Adipocyte (in vitro differentiated cells): Measurements from ENCODE around the gene CADPS.

Experiments
- DNase-seq: peaks from one replicate; pipeline ENCODE4 v3.0.0-alpha.2; 2015; ENCODE audit warnings: low read depth
- H3K27me3 ChIP-seq: replicated peaks from 2 replicates; pipeline ENCODE4 v1.7.0; 2013; ENCODE audit warnings: mild to moderate bottlenecking, low read length, moderate library complexity; ENCODE audit not compliant: control insufficient read depth, insufficient read depth
- H3K36me3 ChIP-seq: 2 replicates; pipeline ENCODE4 v1.7.0; 2013; ENCODE audit warnings: low read length, mild to moderate bottlenecking, moderate library complexity; ENCODE audit not compliant: control insufficient read depth, insufficient read depth, severe bottlenecking
- H3K4me1 ChIP-seq: 2 replicates; pipeline ENCODE4 v1.7.0; 2013; ENCODE audit warnings: mild to moderate bottlenecking, low read length, moderate library complexity; ENCODE audit not compliant: control insufficient read depth, insufficient read depth
- H3K4me3 ChIP-seq: 2 replicates; pipeline ENCODE4 v1.7.0; 2013; ENCODE audit warnings: mild to moderate bottlenecking, low read length, moderate library complexity
- H3K9ac ChIP-seq: 2 replicates; pipeline ENCODE4 v1.7.0; 2013; ENCODE audit warnings: mild to moderate bottlenecking, low read length, moderate library complexity
- H3K9me3 ChIP-seq: 2 replicates; pipeline ENCODE4 v1.7.0; 2013; ENCODE audit warnings: mild to moderate bottlenecking, low read length, moderate library complexity; ENCODE audit not compliant: control insufficient read depth

Gene CADPS

DNA sequence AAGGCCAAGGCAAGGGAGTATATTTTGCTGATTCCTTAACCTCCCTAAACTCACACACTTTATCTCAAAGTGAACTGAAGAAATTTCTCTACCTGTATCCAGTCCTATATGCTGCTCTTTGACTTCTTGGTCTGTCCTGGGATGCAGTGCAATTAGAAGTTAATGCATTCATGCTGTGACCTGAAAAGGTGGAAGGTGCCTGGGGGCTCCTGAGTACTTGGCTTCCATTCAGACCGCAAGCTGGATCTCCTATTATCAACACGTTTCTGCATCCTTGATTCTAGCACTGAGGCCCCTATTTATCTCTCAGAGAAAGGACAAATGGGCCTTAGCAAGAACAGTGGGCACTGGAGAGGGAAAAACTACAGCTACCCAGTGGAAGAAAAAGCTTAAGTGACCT lies 17.7 kb upstream of the CADPS start:
- DNase-seq: no peak
- H3K4me3 ChIP-seq: no peak overlapping the region
- H3K4me1 ChIP-seq: no peaks in the 10 kb centered on the region
- no peak overlapping the region for H3K9ac ChIP-seq
- H3K27me3 ChIP-seq: peaks cover 5% of the 10 kb centered on the region
- H3K9me3 ChIP-seq: no peaks in the 10 kb centered on the region
- H3K36me3 ChIP-seq: no peaks in the 10 kb centered on the region

- Histone ChIP-seq H3K9ac (no peak overlapping the region), H3K27me3 (peaks cover 5% of the 10 kb centered on the region), H3K4me1 (no peaks in the 10 kb centered on the region), H3K9me3 (no peaks in the 10 kb centered on the region), H3K4me3 (no peak overlapping the region), H3K36me3 (no peaks in the 10 kb centered on the region)
- no peak for DNase-seq
These were observed 16.8 kb upstream of the CADPS start for GRCh38 chr3:62892045-62892444.

- no peak overlapping the region for H3K4me3 ChIP-seq
- no peaks in the 10 kb centered on the region for H3K27me3 ChIP-seq
- no peaks in the 10 kb centered on the region for H3K9me3 ChIP-seq
- DNase-seq: no peak
- no peaks in the 10 kb centered on the region for H3K36me3 ChIP-seq
- H3K4me1 ChIP-seq: no peaks in the 10 kb centered on the region
- no peak overlapping the region for H3K9ac ChIP-seq
These were observed 13.6 kb upstream of the CADPS start for GRCh38 chr3:62888778-62889177.

DNA sequence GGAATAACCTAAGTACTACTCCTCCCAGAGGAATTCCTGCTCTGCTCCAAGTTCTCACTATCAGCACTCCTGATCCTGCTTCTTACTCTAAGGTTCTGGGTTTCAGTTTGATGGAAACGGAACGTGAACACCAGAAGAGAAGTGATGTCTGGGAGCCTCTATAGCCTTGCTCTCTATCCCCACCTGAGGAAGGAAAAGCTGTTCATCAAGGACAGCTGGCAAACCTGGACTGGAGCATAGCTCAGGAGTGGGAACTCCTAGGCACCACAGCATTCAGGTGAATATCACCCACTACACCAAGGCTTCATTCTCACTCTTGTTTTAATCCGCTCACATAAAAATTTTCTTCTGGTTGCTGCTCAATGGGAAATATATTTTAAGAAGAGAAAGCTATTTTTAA lies 13.0 kb upstream of the CADPS start:
- no peaks in the 10 kb centered on the region for H3K36me3 ChIP-seq
- no peak for DNase-seq
- no peaks in the 10 kb centered on the region for H3K27me3 ChIP-seq
- no peak overlapping the region for H3K9ac ChIP-seq
- no peaks in the 10 kb centered on the region for H3K4me1 ChIP-seq
- no peaks in the 10 kb centered on the region for H3K9me3 ChIP-seq
- H3K4me3 ChIP-seq: no peak overlapping the region

DNA sequence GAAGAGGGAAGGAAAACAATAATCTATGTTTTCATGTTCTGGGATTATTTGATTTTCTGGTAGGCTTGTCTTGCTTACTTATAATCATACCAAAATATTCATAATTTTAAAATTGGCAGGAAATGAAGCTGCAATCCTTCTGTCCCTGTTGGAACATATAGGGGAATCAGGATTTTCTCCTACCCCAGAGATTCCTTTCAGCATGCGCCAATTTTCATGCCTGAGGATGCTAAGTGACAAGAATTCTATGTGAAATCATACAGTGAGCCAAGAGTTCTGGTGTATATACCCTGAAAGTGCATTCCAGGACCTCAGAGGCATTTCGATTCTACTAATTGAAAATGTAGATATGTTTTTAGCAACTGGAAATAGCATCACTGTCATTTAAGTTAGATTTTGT lies 9.9 kb upstream of the CADPS start:
- no peak overlapping the region for H3K4me3 ChIP-seq
- no peak for DNase-seq
- H3K36me3 ChIP-seq: no peaks in the 10 kb centered on the region
- H3K9me3 ChIP-seq: no peaks in the 10 kb centered on the region
- H3K4me1 ChIP-seq: no peaks in the 10 kb centered on the region
- no peaks in the 10 kb centered on the region for H3K27me3 ChIP-seq
- no peak overlapping the region for H3K9ac ChIP-seq

DNA sequence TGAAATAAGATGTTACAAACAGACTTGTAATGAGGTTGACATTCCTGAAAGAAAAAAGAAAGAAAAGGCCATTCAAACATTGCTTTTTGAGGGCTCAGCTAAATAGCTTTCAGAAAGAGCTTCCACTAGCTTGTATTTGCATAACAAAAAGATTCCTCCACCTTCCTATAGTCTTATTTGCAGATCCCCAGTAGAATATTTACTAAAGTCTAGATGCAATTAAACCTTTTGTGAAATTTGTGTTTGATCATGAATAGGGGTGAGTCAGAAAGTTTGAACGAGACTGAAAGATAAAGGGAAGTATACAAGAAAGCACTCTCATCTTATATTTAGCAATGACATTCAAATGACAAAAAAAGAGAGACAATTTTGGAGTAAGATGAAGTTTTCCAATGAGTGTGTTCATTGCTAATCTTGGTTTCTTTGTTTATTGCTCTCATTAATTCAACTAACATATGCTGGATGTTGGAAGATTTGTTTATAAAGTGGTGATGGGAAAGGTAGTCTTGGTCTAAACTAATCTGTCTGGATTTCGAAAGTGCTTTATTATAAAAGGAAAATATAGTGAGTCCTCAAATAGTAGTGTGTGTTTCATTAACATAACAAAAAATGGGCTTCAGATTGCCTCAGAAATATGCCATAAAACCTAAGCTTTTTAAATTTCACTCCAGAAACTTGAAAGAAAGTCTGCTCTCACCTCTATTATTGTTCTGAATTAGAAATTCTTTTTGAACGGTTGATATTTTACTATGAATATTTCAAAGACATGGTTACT lies 9.1 kb upstream of the CADPS start:
- DNase-seq: no peak
- H3K9me3 ChIP-seq: no peaks in the 10 kb centered on the region
- H3K4me1 ChIP-seq: no peaks in the 10 kb centered on the region

DNA sequence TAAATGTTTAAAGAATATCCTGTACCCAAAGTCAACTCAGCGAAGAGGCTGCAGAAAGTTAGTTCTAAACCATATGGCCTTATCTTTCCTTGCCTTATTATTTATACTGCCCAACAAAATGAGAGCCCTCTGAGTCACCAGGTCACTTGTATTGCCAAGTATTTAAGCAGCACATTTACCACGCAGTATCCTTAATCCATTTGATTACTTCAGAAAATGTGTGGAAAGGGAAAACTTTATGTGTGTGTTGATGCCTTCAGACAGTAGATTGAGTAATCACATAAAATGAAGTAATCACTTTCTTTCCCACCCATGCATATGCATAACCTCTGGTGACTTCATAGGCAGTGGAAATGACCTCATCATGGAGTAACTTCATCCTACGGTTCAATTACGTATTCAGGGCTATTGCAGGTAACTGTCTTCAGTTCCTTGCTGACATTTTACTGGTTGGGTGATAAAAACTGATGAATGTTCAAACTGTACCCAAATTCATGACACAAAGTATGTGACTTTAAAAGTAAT lies 7.5 kb upstream of the CADPS start:
- Histone ChIP-seq H3K9ac (no peak overlapping the region), H3K9me3 (no peaks in the 10 kb centered on the region), H3K27me3 (no peaks in the 10 kb centered on the region), H3K36me3 (no peaks in the 10 kb centered on the region), H3K4me3 (no peak overlapping the region), H3K4me1 (no peaks in the 10 kb centered on the region)
- no peak for DNase-seq

More for the DNA sequence above, 9.1 kb upstream of the CADPS start:
- no peak overlapping the region for H3K9ac ChIP-seq
- H3K27me3 ChIP-seq: no peaks in the 10 kb centered on the region
- H3K4me3 ChIP-seq: no peak overlapping the region
- no peaks in the 10 kb centered on the region for H3K36me3 ChIP-seq

DNA sequence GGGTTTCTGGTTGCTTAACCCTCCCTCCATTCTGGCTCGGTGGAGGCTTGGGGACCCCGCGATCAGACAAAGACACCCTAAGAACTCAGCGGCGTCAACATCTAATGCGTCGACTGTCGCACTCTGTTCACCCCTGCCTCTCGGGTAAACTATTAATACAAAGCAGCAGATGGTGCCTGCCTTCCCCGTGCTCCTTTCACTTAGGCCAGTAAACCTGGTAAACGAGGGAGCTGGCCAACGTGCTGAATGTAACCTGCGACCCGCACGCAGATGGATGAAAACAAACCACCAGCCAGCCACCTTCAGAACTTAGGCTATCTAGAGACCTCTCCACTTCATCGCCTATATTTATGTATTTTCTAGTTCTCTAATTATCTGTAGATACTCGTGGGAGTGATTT lies 848 bp upstream of the CADPS start:
- peak; percentile 27 for DNase-seq
- Histone ChIP-seq H3K36me3 (no peaks in the 10 kb centered on the region), H3K4me3 (no peak overlapping the region), H3K27me3 (peaks cover 30% of the 10 kb centered on the region), H3K9ac (no peak overlapping the region), H3K4me1 (peaks cover 4% of the 10 kb centered on the region), H3K9me3 (peaks cover 8% of the 10 kb centered on the region)

GRCh38 chr3:62875558-62876002 lies 364 bp upstream of the CADPS start:
- H3K9ac ChIP-seq: no peak overlapping the region
- peaks cover 4% of the 10 kb centered on the region for H3K4me1 ChIP-seq
- DNase-seq: no peak
- H3K4me3 ChIP-seq: peak overlapping the region; percentile 72
- peaks cover 30% of the 10 kb centered on the region for H3K27me3 ChIP-seq
- peaks cover 8% of the 10 kb centered on the region for H3K9me3 ChIP-seq
- no peaks in the 10 kb centered on the region for H3K36me3 ChIP-seq

GRCh38 chr3:62873761-62874710 lies 1.2 kb downstream of the CADPS start:
- H3K9ac ChIP-seq: no peak overlapping the region
- H3K4me1 ChIP-seq: peaks cover 4% of the 10 kb centered on the region
- peaks cover 30% of the 10 kb centered on the region for H3K27me3 ChIP-seq
- H3K36me3 ChIP-seq: no peaks in the 10 kb centered on the region
- peak; percentile 14 for DNase-seq
- peaks cover 8% of the 10 kb centered on the region for H3K9me3 ChIP-seq
- peak overlapping the region; percentile 77 for H3K4me3 ChIP-seq

DNA sequence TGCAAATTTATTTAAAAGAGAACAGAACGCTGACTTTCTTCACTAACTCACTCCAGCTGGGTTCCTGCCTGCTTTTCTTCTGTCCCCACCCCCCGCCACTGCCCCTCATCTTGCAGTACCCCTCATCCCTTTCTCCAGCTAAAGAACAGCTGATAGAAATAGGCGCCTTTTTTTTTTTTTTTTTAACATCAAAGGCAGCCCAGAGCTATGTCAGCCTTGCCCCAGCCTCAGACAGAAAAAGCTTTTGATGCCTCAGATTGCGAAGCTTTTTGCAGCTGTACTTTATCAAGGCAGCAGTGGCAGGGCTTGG lies 1.8 kb downstream of the CADPS start:
- Histone ChIP-seq H3K9me3 (peaks cover 8% of the 10 kb centered on the region), H3K27me3 (peaks cover 30% of the 10 kb centered on the region), H3K4me3 (peak overlapping the region; percentile 77), H3K9ac (no peak overlapping the region), H3K4me1 (peaks cover 4% of the 10 kb centered on the region), H3K36me3 (no peaks in the 10 kb centered on the region)
- peak; percentile 2 for DNase-seq
